ENCODE results near the gene SRD5A1.

Gene SRD5A1
- 5.0 to 7.2 (median 6.1) reads per million in 3 donors for total RNA-seq

DNA sequence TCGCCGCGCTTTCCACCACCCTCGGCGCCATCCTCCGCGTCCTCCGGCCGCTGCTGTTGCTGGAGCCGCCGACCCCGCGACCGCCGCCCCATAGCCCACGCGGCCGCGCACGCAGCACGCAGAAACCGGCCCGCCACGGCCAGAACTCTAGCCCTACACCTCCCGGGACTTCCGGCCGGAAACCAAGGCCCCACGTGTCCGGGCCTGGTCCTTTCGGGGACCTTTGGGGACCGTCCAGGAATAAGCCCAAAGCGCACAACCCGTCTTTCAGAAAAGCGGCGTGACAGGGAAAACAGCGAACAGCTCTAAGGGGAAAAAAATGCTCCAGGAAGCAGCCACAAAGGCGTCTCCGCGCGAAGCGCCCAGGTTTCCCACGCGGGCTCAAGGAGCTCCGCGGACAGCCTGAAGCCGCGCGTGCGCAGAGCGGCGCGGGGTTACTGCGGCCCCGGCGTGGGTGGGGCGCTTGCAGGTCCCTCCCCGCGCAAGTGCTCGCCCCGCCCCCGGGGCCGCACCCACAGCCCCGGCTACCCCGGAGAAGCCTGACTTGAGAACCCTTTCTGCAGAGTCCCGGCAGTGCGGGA is at the start of gene SRD5A1, which contains the start of gene NSUN2:
Gene SRD5A1 (plus strand): TSS at position 553 of the 581 bp plus-strand sequence. CDS start 137 bp downstream, outside the sequence.
Gene NSUN2 (minus strand): TSS at position 157 of the 581 bp plus-strand sequence. CDS start 65 bp downstream, at position 92.
- Histone ChIP-seq H3K4me1 (ENCODE audit: control insufficient read depth, insufficient read depth, low read length, poor library complexity, severe bottlenecking) (peaks cover 17% of the 10 kb centered on the region), H3K4me3 (ENCODE audit: insufficient read depth, low read depth, low read length, poor library complexity, severe bottlenecking) (peak within 1 kb of the TSS; percentile 96), H3K36me3 (ENCODE audit: control insufficient read depth, insufficient read depth, low read length) (peaks cover 21% of the 10 kb centered on the region), H3K27me3 (replicated peaks; ENCODE audit: control insufficient read depth, insufficient read depth, low read length, poor library complexity, severe bottlenecking) (no peaks in the 10 kb centered on the region), H3K9me3 (ENCODE audit: control insufficient read depth, low read length) (no peaks in the 10 kb centered on the region), H3K27ac (ENCODE audit: insufficient read depth, low read length, poor library complexity, severe bottlenecking) (peak within 1 kb of the TSS; percentile 86)
- DNase-seq = peak; percentile 86 to 89 (median 87)

DNA sequence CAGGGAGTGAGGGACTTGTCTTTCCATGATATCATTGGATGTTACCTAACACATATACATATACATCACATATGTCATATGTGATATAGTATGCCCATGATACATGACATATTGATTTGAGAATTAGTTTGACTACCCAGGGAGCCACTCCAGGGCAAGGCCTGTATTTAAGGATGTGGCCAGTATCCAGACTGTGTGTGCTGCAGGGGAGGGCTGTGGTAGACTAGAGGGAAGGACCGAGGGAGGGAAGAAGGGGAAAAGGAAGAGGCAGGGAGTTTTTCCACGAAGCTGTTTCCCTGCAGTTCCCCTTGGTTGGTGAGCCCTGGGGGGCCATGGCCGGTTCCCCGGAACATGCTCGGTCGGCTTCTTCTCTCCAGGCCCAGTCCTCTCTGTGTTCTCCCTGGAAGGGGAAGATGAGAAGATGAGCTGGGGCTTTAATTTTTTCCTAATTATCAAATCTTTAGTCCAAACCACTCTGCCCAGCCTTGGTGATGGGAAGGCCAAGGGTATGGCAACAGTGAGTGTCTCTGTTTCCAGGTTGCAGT is 49.1 kb upstream of the SRD5A1 start:
- Histone ChIP-seq H3K27ac (ENCODE audit: insufficient read depth, low read length, poor library complexity, severe bottlenecking) (no peak overlapping the region), H3K9me3 (ENCODE audit: control insufficient read depth, low read length) (no peaks in the 10 kb centered on the region), H3K27me3 (replicated peaks; ENCODE audit: control insufficient read depth, insufficient read depth, low read length, poor library complexity, severe bottlenecking) (peaks cover 13% of the 10 kb centered on the region), H3K4me3 (ENCODE audit: insufficient read depth, low read depth, low read length, poor library complexity, severe bottlenecking) (no peak overlapping the region), H3K4me1 (ENCODE audit: control insufficient read depth, insufficient read depth, low read length, poor library complexity, severe bottlenecking) (peaks cover 2% of the 10 kb centered on the region), H3K36me3 (ENCODE audit: control insufficient read depth, insufficient read depth, low read length) (no peaks in the 10 kb centered on the region)
- DNase-seq = no peak

DNA sequence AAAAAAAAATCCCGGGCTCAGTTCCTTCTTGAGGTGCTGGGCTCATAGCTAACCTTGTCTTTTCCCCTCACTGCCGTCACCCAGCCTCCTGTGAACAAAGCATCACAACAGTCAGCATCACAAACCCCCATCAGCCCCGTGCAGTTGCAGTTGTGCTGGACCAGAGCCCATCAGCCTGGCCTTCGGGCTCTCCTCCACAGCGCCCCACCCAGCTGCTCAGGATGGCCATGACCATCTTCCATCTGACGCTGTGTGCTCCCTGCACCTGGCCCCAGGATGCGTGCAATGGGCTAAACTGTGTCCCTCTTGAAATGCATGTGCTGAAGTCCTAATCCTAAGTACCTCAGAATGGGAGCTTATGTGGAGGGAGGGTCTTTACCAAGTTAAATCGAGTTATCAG is 48.5 kb upstream of the SRD5A1 start:
- peaks cover 13% of the 10 kb centered on the region for H3K27me3 ChIP-seq (replicated peaks; ENCODE audit: control insufficient read depth, insufficient read depth, low read length, poor library complexity, severe bottlenecking)
- DNase-seq = no peak
- no peaks in the 10 kb centered on the region for H3K9me3 ChIP-seq (ENCODE audit: control insufficient read depth, low read length)
- H3K27ac ChIP-seq (ENCODE audit: insufficient read depth, low read length, poor library complexity, severe bottlenecking) = no peak overlapping the region
- H3K36me3 ChIP-seq (ENCODE audit: control insufficient read depth, insufficient read depth, low read length) = no peaks in the 10 kb centered on the region
- H3K4me1 ChIP-seq (ENCODE audit: control insufficient read depth, insufficient read depth, low read length, poor library complexity, severe bottlenecking) = peaks cover 2% of the 10 kb centered on the region
- H3K4me3 ChIP-seq (ENCODE audit: insufficient read depth, low read depth, low read length, poor library complexity, severe bottlenecking) = no peak overlapping the region

DNA sequence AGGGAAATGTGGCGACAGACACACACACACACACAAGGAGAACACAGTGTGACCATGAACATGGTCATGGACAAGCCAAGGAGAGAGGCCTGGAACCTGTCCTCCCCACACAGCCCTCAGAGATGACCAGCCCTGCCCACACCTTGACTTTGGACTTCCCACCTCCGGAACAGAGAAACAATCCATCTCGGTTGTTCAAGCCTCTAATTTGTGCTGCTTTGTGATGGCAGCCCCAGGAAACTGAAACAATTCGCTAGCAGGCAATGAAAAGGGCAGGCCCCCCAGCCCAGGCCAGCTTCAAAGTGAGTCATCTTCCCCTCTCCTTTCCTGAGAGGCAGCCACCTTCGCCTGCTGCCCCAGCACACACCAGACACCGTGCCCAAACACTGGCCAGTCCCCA is 48.1 kb upstream of the SRD5A1 start:
- H3K4me3 ChIP-seq (ENCODE audit: insufficient read depth, low read depth, low read length, poor library complexity, severe bottlenecking) = no peak overlapping the region
- DNase-seq = no peak
- no peaks in the 10 kb centered on the region for H3K9me3 ChIP-seq (ENCODE audit: control insufficient read depth, low read length)
- H3K27me3 ChIP-seq (replicated peaks; ENCODE audit: control insufficient read depth, insufficient read depth, low read length, poor library complexity, severe bottlenecking) = peaks cover 13% of the 10 kb centered on the region
- no peaks in the 10 kb centered on the region for H3K36me3 ChIP-seq (ENCODE audit: control insufficient read depth, insufficient read depth, low read length)
- no peak overlapping the region for H3K27ac ChIP-seq (ENCODE audit: insufficient read depth, low read length, poor library complexity, severe bottlenecking)
- peaks cover 2% of the 10 kb centered on the region for H3K4me1 ChIP-seq (ENCODE audit: control insufficient read depth, insufficient read depth, low read length, poor library complexity, severe bottlenecking)

DNA sequence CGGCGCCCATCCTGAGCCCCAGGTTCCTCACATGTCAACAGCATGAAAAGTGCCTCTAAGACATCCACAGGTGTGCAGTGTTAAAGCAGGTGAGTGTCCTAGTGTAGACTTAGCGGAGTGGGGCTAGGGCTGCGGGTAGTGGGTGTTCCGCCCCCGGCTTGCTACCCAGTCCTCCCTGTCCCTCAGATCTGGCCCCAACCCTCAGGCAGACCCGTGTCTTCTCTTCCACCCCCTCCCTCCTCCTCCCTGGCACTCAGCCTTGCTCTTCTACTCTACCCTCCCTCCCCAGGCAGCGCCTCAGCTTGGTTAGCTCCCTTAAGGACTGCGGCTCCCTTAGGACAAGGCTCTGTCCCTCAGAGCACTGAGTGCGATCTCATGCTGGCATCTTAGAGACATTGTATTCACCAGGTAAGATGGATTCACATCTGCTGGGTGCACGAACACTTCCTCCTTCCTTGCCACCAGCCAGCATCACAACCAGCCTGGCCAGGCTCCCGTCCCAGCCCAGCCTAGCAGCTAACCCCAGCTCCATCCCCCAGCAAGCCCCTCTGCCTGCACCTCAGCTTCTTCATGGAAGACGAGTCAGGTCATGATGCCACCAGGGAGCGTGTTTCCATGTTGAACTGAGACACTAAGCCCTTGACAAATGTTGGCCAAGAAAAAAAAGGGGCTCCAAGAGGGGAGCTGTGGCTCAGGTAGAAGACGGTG is 47.1 kb upstream of the SRD5A1 start:
- Histone ChIP-seq H3K27me3 (replicated peaks; ENCODE audit: control insufficient read depth, insufficient read depth, low read length, poor library complexity, severe bottlenecking) (peaks cover 13% of the 10 kb centered on the region), H3K9me3 (ENCODE audit: control insufficient read depth, low read length) (no peaks in the 10 kb centered on the region), H3K36me3 (ENCODE audit: control insufficient read depth, insufficient read depth, low read length) (no peaks in the 10 kb centered on the region), H3K27ac (ENCODE audit: insufficient read depth, low read length, poor library complexity, severe bottlenecking) (no peak overlapping the region), H3K4me3 (ENCODE audit: insufficient read depth, low read depth, low read length, poor library complexity, severe bottlenecking) (no peak overlapping the region), H3K4me1 (ENCODE audit: control insufficient read depth, insufficient read depth, low read length, poor library complexity, severe bottlenecking) (peaks cover 2% of the 10 kb centered on the region)
- DNase-seq = no peak

GRCh38 chr5:6586647-6587042 is 46.6 kb upstream of the SRD5A1 start:
- no peak for DNase-seq
- Histone ChIP-seq H3K4me3 (ENCODE audit: insufficient read depth, low read depth, low read length, poor library complexity, severe bottlenecking) (no peak overlapping the region), H3K9me3 (ENCODE audit: control insufficient read depth, low read length) (no peaks in the 10 kb centered on the region), H3K27ac (ENCODE audit: insufficient read depth, low read length, poor library complexity, severe bottlenecking) (no peak overlapping the region), H3K27me3 (replicated peaks; ENCODE audit: control insufficient read depth, insufficient read depth, low read length, poor library complexity, severe bottlenecking) (peaks cover 13% of the 10 kb centered on the region), H3K4me1 (ENCODE audit: control insufficient read depth, insufficient read depth, low read length, poor library complexity, severe bottlenecking) (peaks cover 2% of the 10 kb centered on the region), H3K36me3 (ENCODE audit: control insufficient read depth, insufficient read depth, low read length) (no peaks in the 10 kb centered on the region)

DNA sequence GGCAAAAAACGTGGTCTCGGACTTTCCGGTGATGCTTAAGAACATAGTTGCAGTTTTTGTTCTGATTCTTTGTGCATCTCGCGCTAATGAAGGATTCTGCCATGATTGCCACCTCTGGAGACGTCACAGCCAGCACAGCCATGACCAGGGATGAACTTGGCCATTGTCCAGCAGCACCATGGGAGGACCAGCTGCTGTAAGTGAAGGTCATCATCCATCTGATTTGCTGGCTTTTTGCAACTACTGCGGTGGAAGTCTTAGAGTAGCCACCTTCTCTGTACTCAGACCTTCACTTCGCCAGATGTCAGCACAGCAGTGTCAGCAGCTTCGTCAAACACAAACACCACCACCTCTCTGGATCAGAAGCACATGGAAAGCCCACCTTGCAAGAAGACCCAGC is 46.1 kb upstream of the SRD5A1 start:
- H3K36me3 ChIP-seq (ENCODE audit: control insufficient read depth, insufficient read depth, low read length) = no peaks in the 10 kb centered on the region
- DNase-seq = no peak

DNA sequence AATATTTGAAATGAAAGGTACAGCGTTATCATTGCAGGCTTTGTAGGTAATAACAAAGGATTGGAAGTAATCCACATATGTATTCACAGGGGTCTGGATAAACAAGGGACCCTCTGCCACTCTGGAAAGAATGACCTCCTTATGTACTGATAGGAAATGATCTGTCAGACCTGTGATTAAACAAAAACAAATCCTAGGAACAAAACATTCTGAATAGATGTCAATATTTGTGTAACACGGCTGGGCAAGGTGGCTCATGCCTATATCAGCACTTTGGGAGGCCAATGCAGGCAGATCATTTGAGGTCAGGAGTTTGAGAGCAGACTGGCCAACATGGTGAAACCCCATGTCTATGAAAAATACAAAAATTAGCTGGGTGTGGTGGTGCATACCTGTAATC is 42.7 kb upstream of the SRD5A1 start:
- Histone ChIP-seq H3K4me1 (ENCODE audit: control insufficient read depth, insufficient read depth, low read length, poor library complexity, severe bottlenecking) (no peaks in the 10 kb centered on the region), H3K4me3 (ENCODE audit: insufficient read depth, low read depth, low read length, poor library complexity, severe bottlenecking) (no peak overlapping the region), H3K9me3 (ENCODE audit: control insufficient read depth, low read length) (no peaks in the 10 kb centered on the region), H3K27ac (ENCODE audit: insufficient read depth, low read length, poor library complexity, severe bottlenecking) (no peak overlapping the region), H3K27me3 (replicated peaks; ENCODE audit: control insufficient read depth, insufficient read depth, low read length, poor library complexity, severe bottlenecking) (no peaks in the 10 kb centered on the region), H3K36me3 (ENCODE audit: control insufficient read depth, insufficient read depth, low read length) (no peaks in the 10 kb centered on the region)
- DNase-seq = no peak

More for the DNA sequence above, 46.1 kb upstream of the SRD5A1 start:
- no peak overlapping the region for H3K27ac ChIP-seq (ENCODE audit: insufficient read depth, low read length, poor library complexity, severe bottlenecking)
- H3K27me3 ChIP-seq (replicated peaks; ENCODE audit: control insufficient read depth, insufficient read depth, low read length, poor library complexity, severe bottlenecking) = peaks cover 13% of the 10 kb centered on the region
- no peak overlapping the region for H3K4me3 ChIP-seq (ENCODE audit: insufficient read depth, low read depth, low read length, poor library complexity, severe bottlenecking)
- H3K9me3 ChIP-seq (ENCODE audit: control insufficient read depth, low read length) = no peaks in the 10 kb centered on the region
- peaks cover 2% of the 10 kb centered on the region for H3K4me1 ChIP-seq (ENCODE audit: control insufficient read depth, insufficient read depth, low read length, poor library complexity, severe bottlenecking)

DNA sequence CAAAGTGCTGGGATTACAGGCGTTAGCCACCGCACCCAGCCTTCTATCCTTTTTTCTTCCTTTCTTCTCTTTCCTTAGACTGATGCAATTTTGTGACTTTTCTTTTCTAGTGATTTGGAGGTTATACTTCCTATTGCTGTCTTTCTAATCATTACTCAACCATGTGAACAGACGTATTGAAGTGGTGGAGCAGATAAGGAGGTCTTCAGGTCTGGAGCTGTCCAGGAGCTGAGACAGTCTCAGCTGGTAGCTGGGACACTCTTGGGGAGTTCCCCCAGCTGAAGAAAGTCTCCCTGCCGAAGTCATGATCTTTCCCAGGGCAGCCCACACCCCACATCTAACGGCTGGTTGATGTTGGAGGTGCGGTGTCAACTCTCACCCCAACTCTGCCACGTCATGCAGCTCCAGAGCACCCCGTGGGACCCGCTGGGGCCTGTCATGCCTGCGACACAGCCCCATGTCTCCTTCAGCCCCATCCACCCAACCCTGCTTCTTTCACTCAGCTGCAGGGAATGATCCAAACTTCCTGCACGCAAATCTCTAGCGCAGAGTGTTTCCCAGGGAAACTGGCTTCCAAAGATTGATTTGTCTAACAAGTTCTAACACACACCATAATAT is 41.5 kb upstream of the SRD5A1 start:
- Histone ChIP-seq H3K27me3 (replicated peaks; ENCODE audit: control insufficient read depth, insufficient read depth, low read length, poor library complexity, severe bottlenecking) (no peaks in the 10 kb centered on the region), H3K9me3 (ENCODE audit: control insufficient read depth, low read length) (no peaks in the 10 kb centered on the region), H3K27ac (ENCODE audit: insufficient read depth, low read length, poor library complexity, severe bottlenecking) (no peak overlapping the region), H3K4me3 (ENCODE audit: insufficient read depth, low read depth, low read length, poor library complexity, severe bottlenecking) (no peak overlapping the region), H3K36me3 (ENCODE audit: control insufficient read depth, insufficient read depth, low read length) (no peaks in the 10 kb centered on the region), H3K4me1 (ENCODE audit: control insufficient read depth, insufficient read depth, low read length, poor library complexity, severe bottlenecking) (no peaks in the 10 kb centered on the region)
- DNase-seq = no peak

- no peak for DNase-seq
- H3K27me3 ChIP-seq (replicated peaks; ENCODE audit: control insufficient read depth, insufficient read depth, low read length, poor library complexity, severe bottlenecking) = no peaks in the 10 kb centered on the region
- no peaks in the 10 kb centered on the region for H3K4me1 ChIP-seq (ENCODE audit: control insufficient read depth, insufficient read depth, low read length, poor library complexity, severe bottlenecking)
- no peaks in the 10 kb centered on the region for H3K9me3 ChIP-seq (ENCODE audit: control insufficient read depth, low read length)
- H3K36me3 ChIP-seq (ENCODE audit: control insufficient read depth, insufficient read depth, low read length) = peaks cover 5% of the 10 kb centered on the region
- H3K4me3 ChIP-seq (ENCODE audit: insufficient read depth, low read depth, low read length, poor library complexity, severe bottlenecking) = no peak overlapping the region
- H3K27ac ChIP-seq (ENCODE audit: insufficient read depth, low read length, poor library complexity, severe bottlenecking) = no peak overlapping the region
Measured at GRCh38 chr5:6592601-6593000, 40.6 kb upstream of the SRD5A1 start.
